ENCODE measurements around the gene ZNF587B. TPM values are rescaled to one million over a fixed set of nuclear protein-coding genes. Genes with fewer than 3 reads are reported as not detected.

The ZNF587B gene
- total and polyA plus RNA-seq, 10 of the 15 experiments (the other 5 are each of a cell fraction or from before 2014, with no cell fraction given): 4.1 to 33.9 (median 15.2) TPM

- TF ChIP-seq ZBTB4 (CRISPR knock-in tag; IDR thresholded peaks at IDR 0.05) (no peak), GABPA (IDR thresholded peaks at IDR 0.05; ENCODE audit: low read depth) (peak; percentile 67; the same call in 1 of the 2 replicates)
Measured at GRCh38 chr19:57830071-57830602, at the start of gene ZNF587B (continued).

- WGBS (ENCODE audit: insufficient coverage, insufficient replicate concordance, low lambda C conversion rate, missing lambda C conversion rate): 98% methylated on average over 34 of the region's 38 CpGs
- TF ChIP-seq CREM (IDR thresholded peaks at IDR 0.05; ENCODE audit: low read depth) (no peak), POLR2A (IDR thresholded peaks at IDR 0.05; ENCODE audit: low read depth, low read length) (0 out of 2 replicates have a peak, but pooled peaks have one; percentile 43), RUNX3 (IDR thresholded peaks at IDR 0.05; ENCODE audit: low read length) (no peak), MAX (IDR thresholded peaks at IDR 0.05; ENCODE audit: low read depth, low read length) (no peak), DPF2 (IDR thresholded peaks at IDR 0.05) (no peak)
- FAIRE-seq (no peak), ATAC-seq (no peak), DNase-seq (ENCODE audit: low read depth, low spot score) (no peak)
- H3K27ac ChIP-seq (ENCODE audit: control insufficient read depth, insufficient read depth): no peak overlapping the region
- H3K27me3 ChIP-seq (replicated peaks in 1 of 2; ENCODE audit: control insufficient read depth in 2 of 2, insufficient read depth in 2 of 2, low read length in 1 of 2): no peaks in the 10 kb centered on the region
- no peak overlapping the region for H3K4me2 ChIP-seq (ENCODE audit: control insufficient read depth, insufficient read depth)
- H3K9me3 ChIP-seq (replicated peaks; ENCODE audit: control insufficient read depth, insufficient read depth, low read length): peaks cover 20% of the 10 kb centered on the region; the same call in 2 of the 3 replicates
- no peaks in the 10 kb centered on the region; the same call in 1 of the 2 replicates for H3K79me2 ChIP-seq (ENCODE audit: control insufficient read depth, insufficient read depth, low read length)
- intact Hi-C loops (cut with micrococcal nuclease; ENCODE audit: unreplicated experiment): no loop called here
- H4K20me1 ChIP-seq (ENCODE audit: control insufficient read depth, insufficient read depth): no peaks in the 10 kb centered on the region
- in situ Hi-C loops (cut with MboI): no loop called here
- POLR2A ChIA-PET: no interaction called here
- no peak overlapping the region for H3K9ac ChIP-seq (ENCODE audit: control insufficient read depth, insufficient read depth, low read length)
- RAD21 ChIA-PET (ENCODE audit: unreplicated experiment): no interaction called here
- SMC1A ChIA-PET (ENCODE audit: uncharacterized antibody, unreplicated experiment): no interaction called here
- CTCF ChIA-PET: no interaction called here
- no peak overlapping the region for H2AFZ ChIP-seq (ENCODE audit: control insufficient read depth, low read depth, low read length)
- peaks cover 3 to 8% of the 10 kb centered on the region in 2 experiments; a peak in 3 of 4 replicates for H3K36me3 ChIP-seq (ENCODE audit: control insufficient read depth in 2 of 2, insufficient read depth in 2 of 2, low read length in 1 of 2)
- no peaks in the 10 kb centered on the region for H3K4me1 ChIP-seq (ENCODE audit: control insufficient read depth, insufficient read depth, low read length)
- no peak overlapping the region for H3K4me3 ChIP-seq
- no TSS peak for BruUV-seq (replicated peaks)
Measured at GRCh38 chr19:57786286-57786685, 43.8 kb upstream of the ZNF587B start.

All from GM12878 (cell line).